Neural cell (in vitro differentiated cells): ENCODE measurements around the gene SLC10A7. TPM values are rescaled to one million over a fixed set of nuclear protein-coding genes. Genes with fewer than 3 reads are reported as not detected.

ENCODE experiments used
- H2AFZ ChIP-seq: fragments of 200-600, 300-800 bp; sonication (generic), shearing (Covaris generic); 2 replicates; pipeline ENCODE4 v1.6.0; 2014; ENCODE audit warnings: low read depth, mild to moderate bottlenecking, antibody characterized with exemption, low read length, moderate library complexity
- H3F3A ChIP-seq: fragments of 200-600 bp; shearing (Covaris generic); 2 replicates; pipeline ENCODE4 v1.6.1; 2016; ENCODE audit warnings: mild to moderate bottlenecking, moderate library complexity, mixed read lengths, antibody characterized with exemption, low read length; ENCODE audit not compliant: insufficient read depth, poor library complexity, severe bottlenecking
- H3K27ac ChIP-seq: fragments of 200-600, 300-800 bp; sonication (generic), shearing (Covaris generic); 2 replicates; pipeline ENCODE4 v1.5.1; 2014; ENCODE audit warnings: mild to moderate bottlenecking, low read length, moderate library complexity
- H3K27me3 ChIP-seq: fragments of 300-800, 200-600 bp; sonication (generic), shearing (Covaris generic); 2 replicates; pipeline ENCODE4 v1.6.0; 2014; ENCODE audit warnings: mild to moderate bottlenecking, low read depth, low read length, moderate library complexity; ENCODE audit not compliant: insufficient read depth
- H3K36me3 ChIP-seq: fragments of 300-800, 200-600 bp; sonication (generic), shearing (Covaris generic); 2 replicates; pipeline ENCODE4 v1.5.1; 2014; ENCODE audit warnings: mild to moderate bottlenecking, antibody characterized with exemption, low read length, moderate library complexity; ENCODE audit not compliant: insufficient read depth
- H3K4me2 ChIP-seq: fragments of 300-800, 200-600 bp; sonication (generic), shearing (Covaris generic); 2 replicates; pipeline ENCODE4 v1.6.0; 2014; ENCODE audit warnings: mild to moderate bottlenecking, low read length
- H3K4me3 ChIP-seq: fragments of 300-800, 200-600 bp; sonication (generic), shearing (Covaris generic); 2 replicates; pipeline ENCODE4 v1.5.1; 2014; ENCODE audit warnings: mild to moderate bottlenecking, low read length, moderate library complexity
- H3K79me2 ChIP-seq: fragments of 200-600 bp; shearing (Covaris generic); replicated peaks from 2 replicates; pipeline ENCODE4 v1.6.0; 2014; ENCODE audit warnings: mild to moderate bottlenecking, low read length, moderate library complexity; ENCODE audit not compliant: insufficient read depth
- H3K9ac ChIP-seq: fragments of 300-800, 200-600 bp; sonication (generic), shearing (Covaris generic); 2 replicates; pipeline ENCODE4 v1.6.1; 2016; ENCODE audit warnings: mild to moderate bottlenecking, low read length, mixed read lengths
- H3K9me2 ChIP-seq: fragments of 200-600 bp; shearing (Covaris generic); 2 replicates; pipeline ENCODE4 v1.6.1; 2016; ENCODE audit warnings: mild to moderate bottlenecking, low read length, mixed read lengths; ENCODE audit not compliant: insufficient read depth
- H3K9me3 ChIP-seq: fragments of 200-600, 300-800 bp; sonication (generic), shearing (Covaris generic); 2 replicates; pipeline ENCODE4 v1.6.1; 2016; ENCODE audit warnings: mild to moderate bottlenecking, mixed run types, low read length, moderate library complexity, mixed read lengths
- H4K20me1 ChIP-seq: fragments of 200-600 bp; shearing (Covaris generic); 2 replicates; pipeline ENCODE4 v1.6.1; 2016; ENCODE audit warnings: mild to moderate bottlenecking, mixed run types; ENCODE audit not compliant: insufficient read depth
- EP300 ChIP-seq: fragments of 450-650 bp; conservative IDR thresholded peaks from 2 replicates; pipeline ENCODE4 v1.6.1; 2014; ENCODE audit warnings: antibody characterized with exemption, mild to moderate bottlenecking, moderate library complexity; ENCODE audit not compliant: poor library complexity, severe bottlenecking
- EZH2 ChIP-seq: fragments of 200-600, 300-800 bp; shearing (Covaris generic), sonication (generic); IDR thresholded peaks from 2 replicates; pipeline ENCODE4 v1.6.1; 2014; ENCODE audit warnings: antibody characterized with exemption, low read length, borderline replicate concordance, mild to moderate bottlenecking; ENCODE audit not compliant: insufficient read depth, poor library complexity, severe bottlenecking
- MXI1 ChIP-seq: fragments of 450-650 bp; conservative IDR thresholded peaks from 2 replicates; pipeline ENCODE4 v1.6.1; 2014; ENCODE audit warnings: antibody characterized with exemption, mild to moderate bottlenecking; ENCODE audit not compliant: poor library complexity, severe bottlenecking
- POLR2AphosphoS5 ChIP-seq: IDR thresholded peaks from 2 replicates; pipeline ENCODE4 v1.6.1; 2012
- RAD21 ChIP-seq: fragments of 450-650 bp; conservative IDR thresholded peaks from 2 replicates; pipeline ENCODE4 v1.6.1; 2014; ENCODE audit warnings: antibody characterized with exemption, mild to moderate bottlenecking, moderate library complexity
- SMC3 ChIP-seq: fragments of 450-650 bp; conservative IDR thresholded peaks from 2 replicates; pipeline ENCODE4 v1.6.1; 2014; ENCODE audit warnings: antibody characterized with exemption, mild to moderate bottlenecking, moderate library complexity; ENCODE audit not compliant: poor library complexity
- TAF1 ChIP-seq: IDR thresholded peaks from 2 replicates; pipeline ENCODE4 v1.6.1; 2012; ENCODE audit warnings: low read depth
- polyA plus RNA-seq: library from polyadenylated mRNA; depleted of rRNA; stranded (reverse); fragments of >200 nt; gene quantifications from 2 replicates; pipeline ENCODE4 v1.2.3, GENCODE V29; 2014
- TF ChIP-seq, protein P1 (sequence below): fragments of 450-650 bp; IDR thresholded peaks from 2 replicates; pipeline ENCODE4 v1.5.1; 2014; ENCODE audit warnings: antibody characterized with exemption, mild to moderate bottlenecking, moderate library complexity; ENCODE audit not compliant: poor library complexity, severe bottlenecking
- TF ChIP-seq, protein P2 (sequence below): IDR thresholded peaks from 2 replicates; pipeline ENCODE4 v1.6.1; 2012; ENCODE audit warnings: borderline replicate concordance

The SLC10A7 gene
- polyA plus RNA-seq, 1 donor from 2014 or later = 5.5 TPM

- H3K27me3 ChIP-seq = no peaks in the 10 kb centered on the region
- H2AFZ ChIP-seq = no peak overlapping the region
- H3F3A ChIP-seq = no peaks in the 10 kb centered on the region
- no peak overlapping the region for H3K9ac ChIP-seq
- H4K20me1 ChIP-seq = no peaks in the 10 kb centered on the region
- H3K9me3 ChIP-seq = no peaks in the 10 kb centered on the region
- H3K4me3 ChIP-seq = no peak overlapping the region
- H3K9me2 ChIP-seq = no peaks in the 10 kb centered on the region
- no peak for TF ChIP-seq EZH2
- no peak for TF ChIP-seq TAF1
- TF ChIP-seq POLR2AphosphoS5 = no peak
- no peak for TF ChIP-seq EP300
- TF ChIP-seq RAD21 = no peak
- TF ChIP-seq, protein P1, sequence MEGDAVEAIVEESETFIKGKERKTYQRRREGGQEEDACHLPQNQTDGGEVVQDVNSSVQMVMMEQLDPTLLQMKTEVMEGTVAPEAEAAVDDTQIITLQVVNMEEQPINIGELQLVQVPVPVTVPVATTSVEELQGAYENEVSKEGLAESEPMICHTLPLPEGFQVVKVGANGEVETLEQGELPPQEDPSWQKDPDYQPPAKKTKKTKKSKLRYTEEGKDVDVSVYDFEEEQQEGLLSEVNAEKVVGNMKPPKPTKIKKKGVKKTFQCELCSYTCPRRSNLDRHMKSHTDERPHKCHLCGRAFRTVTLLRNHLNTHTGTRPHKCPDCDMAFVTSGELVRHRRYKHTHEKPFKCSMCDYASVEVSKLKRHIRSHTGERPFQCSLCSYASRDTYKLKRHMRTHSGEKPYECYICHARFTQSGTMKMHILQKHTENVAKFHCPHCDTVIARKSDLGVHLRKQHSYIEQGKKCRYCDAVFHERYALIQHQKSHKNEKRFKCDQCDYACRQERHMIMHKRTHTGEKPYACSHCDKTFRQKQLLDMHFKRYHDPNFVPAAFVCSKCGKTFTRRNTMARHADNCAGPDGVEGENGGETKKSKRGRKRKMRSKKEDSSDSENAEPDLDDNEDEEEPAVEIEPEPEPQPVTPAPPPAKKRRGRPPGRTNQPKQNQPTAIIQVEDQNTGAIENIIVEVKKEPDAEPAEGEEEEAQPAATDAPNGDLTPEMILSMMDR = no peak
- TF ChIP-seq SMC3 = no peak
- TF ChIP-seq, protein P2, sequence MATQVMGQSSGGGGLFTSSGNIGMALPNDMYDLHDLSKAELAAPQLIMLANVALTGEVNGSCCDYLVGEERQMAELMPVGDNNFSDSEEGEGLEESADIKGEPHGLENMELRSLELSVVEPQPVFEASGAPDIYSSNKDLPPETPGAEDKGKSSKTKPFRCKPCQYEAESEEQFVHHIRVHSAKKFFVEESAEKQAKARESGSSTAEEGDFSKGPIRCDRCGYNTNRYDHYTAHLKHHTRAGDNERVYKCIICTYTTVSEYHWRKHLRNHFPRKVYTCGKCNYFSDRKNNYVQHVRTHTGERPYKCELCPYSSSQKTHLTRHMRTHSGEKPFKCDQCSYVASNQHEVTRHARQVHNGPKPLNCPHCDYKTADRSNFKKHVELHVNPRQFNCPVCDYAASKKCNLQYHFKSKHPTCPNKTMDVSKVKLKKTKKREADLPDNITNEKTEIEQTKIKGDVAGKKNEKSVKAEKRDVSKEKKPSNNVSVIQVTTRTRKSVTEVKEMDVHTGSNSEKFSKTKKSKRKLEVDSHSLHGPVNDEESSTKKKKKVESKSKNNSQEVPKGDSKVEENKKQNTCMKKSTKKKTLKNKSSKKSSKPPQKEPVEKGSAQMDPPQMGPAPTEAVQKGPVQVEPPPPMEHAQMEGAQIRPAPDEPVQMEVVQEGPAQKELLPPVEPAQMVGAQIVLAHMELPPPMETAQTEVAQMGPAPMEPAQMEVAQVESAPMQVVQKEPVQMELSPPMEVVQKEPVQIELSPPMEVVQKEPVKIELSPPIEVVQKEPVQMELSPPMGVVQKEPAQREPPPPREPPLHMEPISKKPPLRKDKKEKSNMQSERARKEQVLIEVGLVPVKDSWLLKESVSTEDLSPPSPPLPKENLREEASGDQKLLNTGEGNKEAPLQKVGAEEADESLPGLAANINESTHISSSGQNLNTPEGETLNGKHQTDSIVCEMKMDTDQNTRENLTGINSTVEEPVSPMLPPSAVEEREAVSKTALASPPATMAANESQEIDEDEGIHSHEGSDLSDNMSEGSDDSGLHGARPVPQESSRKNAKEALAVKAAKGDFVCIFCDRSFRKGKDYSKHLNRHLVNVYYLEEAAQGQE = no peak
- no peak for TF ChIP-seq MXI1
- no peak overlapping the region for H3K4me2 ChIP-seq
- no peaks in the 10 kb centered on the region for H3K79me2 ChIP-seq
- H3K36me3 ChIP-seq = no peaks in the 10 kb centered on the region
- no peak overlapping the region for H3K27ac ChIP-seq
These were observed 206.6 kb downstream of the SLC10A7 start for GRCh38 chr4:146315184-146315583.

DNA sequence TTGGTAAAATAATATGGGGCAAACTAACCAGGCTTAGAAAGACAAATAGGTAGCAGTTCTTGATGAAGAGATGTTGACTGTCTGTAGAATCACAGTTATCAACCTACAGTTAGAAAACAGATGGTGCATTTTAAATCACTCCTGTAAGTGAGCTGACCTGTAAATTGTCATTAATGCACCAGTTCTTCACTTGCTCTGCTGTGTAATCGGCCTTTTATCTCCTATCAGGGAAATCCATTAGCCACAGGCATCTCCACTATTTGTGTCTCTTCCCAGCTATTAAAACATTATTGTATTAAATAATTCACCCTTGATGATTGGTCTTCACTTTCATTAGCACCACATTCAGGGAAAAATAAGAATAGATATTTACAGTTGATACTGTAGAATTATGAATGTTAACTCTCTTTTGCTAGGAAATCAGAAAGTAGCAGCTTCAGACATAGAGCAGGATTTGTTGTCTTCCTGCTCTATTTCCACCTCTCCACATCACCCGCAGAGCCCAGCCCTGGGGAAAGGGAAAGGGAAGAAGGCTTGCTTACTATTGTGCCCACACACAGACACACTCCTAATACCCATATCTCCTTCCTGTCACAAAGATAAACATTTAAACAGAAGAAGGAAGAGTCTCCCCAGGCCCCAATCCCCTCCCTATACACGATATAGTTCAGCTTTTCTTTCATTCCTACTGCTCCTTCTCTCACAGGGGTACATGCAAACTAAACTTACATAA lies 210.3 kb downstream of the SLC10A7 start:
- Histone ChIP-seq H3K36me3 (no peaks in the 10 kb centered on the region), H3K4me2 (no peak overlapping the region), H3K4me3 (no peak overlapping the region), H3K27me3 (no peaks in the 10 kb centered on the region), H3K9me2 (no peaks in the 10 kb centered on the region), H3K27ac (no peak overlapping the region), H3F3A (no peaks in the 10 kb centered on the region), H4K20me1 (no peaks in the 10 kb centered on the region), H3K9ac (no peak overlapping the region), H3K9me3 (no peaks in the 10 kb centered on the region), H3K79me2 (no peaks in the 10 kb centered on the region), H2AFZ (no peak overlapping the region)
- TF ChIP-seq, protein P2 = no peak
- TF ChIP-seq EP300 (no peak), MXI1 (no peak), EZH2 (no peak), POLR2AphosphoS5 (no peak), RAD21 (no peak), TAF1 (no peak), SMC3 (no peak)
- TF ChIP-seq, protein P1 = no peak
